HG03280 (cell line): ENCODE measurements around the gene HCST.

Source experiments
- ATAC-seq: cut with Tn5 transposase; IDR thresholded peaks from one replicate; pipeline ENCODE4 v1.9.1; 2021; ENCODE audit warnings: mild to moderate bottlenecking, moderate library complexity; ENCODE audit not compliant: unreplicated experiment

The HCST gene

DNA sequence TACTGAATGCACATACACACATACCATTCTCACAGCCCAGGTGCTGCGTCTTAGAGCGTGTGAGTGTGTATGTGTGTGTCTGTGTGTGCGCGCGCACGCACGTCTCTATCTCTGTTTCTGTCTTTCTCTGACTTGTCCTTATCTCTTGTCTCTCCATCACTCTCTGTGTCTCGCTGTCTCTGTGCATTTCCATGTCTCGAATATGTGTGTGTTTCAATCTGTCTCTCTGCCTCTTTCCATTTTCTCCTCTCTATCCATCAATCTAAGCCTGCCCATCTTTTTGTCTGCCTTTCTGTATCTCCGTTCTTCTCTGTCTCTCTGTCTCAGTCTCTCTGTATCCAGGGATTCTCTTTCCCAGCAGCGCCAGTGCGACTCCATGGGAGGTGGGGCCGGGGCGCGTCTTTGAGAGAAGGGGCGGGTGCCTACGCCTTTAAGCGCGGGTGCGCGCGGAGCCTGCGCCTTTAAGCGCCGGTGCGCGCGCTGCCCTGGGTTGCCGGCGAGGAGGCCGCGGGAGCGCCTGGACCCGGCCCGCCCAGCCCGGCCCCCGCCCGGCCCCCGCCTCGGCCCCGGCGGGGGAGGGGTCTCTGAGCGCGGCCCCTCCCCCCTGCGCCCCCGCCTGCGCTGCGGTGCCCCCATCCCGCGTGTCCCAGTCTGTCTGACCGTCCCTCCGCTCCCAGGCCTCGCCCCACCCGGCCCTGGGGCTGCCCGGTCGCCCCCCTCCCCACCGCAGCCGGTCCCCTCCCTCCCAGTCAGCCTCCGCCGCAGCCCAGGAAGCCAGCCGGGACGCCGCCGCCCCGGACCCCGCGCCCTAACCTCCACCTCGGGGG, 33.8 kb downstream of the HCST start, which contains the start of gene LRFN3:
Gene LRFN3, plus strand, starts transcription at position 464 of the 827 bp plus-strand sequence. CDS start 3,052 bp downstream, outside the sequence.
- no peak for ATAC-seq

- no peak for ATAC-seq
Observed at GRCh38 chr19:35936738-35937268, 34.5 kb downstream of the HCST start.

- no peak for ATAC-seq
Observed at GRCh38 chr19:35937345-35938281, 35.3 kb downstream of the HCST start.

GRCh38 chr19:35938282-35939224, 36.2 kb downstream of the HCST start:
- ATAC-seq: no peak

DNA sequence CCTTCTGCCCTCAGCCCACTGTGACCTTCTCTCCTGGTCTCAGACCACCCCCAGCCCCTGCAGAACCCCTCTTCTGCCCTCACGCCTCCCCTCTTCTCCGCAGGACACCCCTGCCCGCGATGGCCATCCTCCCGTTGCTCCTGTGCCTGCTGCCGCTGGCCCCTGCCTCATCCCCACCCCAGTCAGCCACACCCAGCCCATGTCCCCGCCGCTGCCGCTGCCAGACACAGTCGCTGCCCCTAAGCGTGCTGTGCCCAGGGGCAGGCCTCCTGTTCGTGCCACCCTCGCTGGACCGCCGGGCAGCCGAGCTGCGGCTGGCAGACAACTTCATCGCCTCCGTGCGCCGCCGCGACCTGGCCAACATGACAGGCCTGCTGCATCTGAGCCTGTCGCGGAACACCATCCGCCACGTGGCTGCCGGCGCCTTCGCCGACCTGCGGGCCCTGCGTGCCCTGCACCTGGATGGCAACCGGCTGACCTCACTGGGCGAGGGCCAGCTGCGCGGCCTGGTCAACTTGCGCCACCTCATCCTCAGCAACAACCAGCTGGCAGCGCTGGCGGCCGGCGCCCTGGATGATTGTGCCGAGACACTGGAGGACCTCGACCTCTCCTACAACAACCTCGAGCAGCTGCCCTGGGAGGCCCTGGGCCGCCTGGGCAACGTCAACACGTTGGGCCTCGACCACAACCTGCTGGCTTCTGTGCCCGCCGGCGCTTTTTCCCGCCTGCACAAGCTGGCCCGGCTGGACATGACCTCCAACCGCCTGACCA, 37.2 kb downstream of the HCST start:
- no peak for ATAC-seq

DNA sequence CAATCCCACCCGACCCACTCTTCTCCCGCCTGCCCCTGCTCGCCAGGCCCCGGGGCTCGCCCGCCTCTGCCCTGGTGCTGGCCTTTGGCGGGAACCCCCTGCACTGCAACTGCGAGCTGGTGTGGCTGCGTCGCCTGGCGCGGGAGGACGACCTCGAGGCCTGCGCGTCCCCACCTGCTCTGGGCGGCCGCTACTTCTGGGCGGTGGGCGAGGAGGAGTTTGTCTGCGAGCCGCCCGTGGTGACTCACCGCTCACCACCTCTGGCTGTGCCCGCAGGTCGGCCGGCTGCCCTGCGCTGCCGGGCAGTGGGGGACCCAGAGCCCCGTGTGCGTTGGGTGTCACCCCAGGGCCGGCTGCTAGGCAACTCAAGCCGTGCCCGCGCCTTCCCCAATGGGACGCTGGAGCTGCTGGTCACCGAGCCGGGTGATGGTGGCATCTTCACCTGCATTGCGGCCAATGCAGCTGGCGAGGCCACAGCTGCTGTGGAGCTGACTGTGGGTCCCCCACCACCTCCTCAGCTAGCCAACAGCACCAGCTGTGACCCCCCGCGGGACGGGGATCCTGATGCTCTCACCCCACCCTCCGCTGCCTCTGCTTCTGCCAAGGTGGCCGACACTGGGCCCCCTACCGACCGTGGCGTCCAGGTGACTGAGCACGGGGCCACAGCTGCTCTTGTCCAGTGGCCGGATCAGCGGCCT, 37.9 kb downstream of the HCST start:
- ATAC-seq: no peak

GRCh38 chr19:35940839-35941238, 38.5 kb downstream of the HCST start:
- no peak for ATAC-seq

GRCh38 chr19:35942235-35942634, 39.9 kb downstream of the HCST start:
- no peak for ATAC-seq

GRCh38 chr19:35943321-35944301, 41.3 kb downstream of the HCST start:
- ATAC-seq: no peak

DNA sequence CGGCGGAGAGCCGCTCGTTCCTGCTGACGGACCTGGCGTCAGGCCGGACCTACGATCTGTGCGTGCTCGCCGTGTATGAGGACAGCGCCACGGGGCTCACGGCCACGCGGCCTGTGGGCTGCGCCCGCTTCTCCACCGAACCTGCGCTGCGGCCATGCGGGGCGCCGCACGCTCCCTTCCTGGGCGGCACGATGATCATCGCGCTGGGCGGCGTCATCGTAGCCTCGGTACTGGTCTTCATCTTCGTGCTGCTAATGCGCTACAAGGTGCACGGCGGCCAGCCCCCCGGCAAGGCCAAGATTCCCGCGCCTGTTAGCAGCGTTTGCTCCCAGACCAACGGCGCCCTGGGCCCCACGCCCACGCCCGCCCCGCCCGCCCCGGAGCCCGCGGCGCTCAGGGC, 42.2 kb downstream of the HCST start:
- no peak for ATAC-seq

DNA sequence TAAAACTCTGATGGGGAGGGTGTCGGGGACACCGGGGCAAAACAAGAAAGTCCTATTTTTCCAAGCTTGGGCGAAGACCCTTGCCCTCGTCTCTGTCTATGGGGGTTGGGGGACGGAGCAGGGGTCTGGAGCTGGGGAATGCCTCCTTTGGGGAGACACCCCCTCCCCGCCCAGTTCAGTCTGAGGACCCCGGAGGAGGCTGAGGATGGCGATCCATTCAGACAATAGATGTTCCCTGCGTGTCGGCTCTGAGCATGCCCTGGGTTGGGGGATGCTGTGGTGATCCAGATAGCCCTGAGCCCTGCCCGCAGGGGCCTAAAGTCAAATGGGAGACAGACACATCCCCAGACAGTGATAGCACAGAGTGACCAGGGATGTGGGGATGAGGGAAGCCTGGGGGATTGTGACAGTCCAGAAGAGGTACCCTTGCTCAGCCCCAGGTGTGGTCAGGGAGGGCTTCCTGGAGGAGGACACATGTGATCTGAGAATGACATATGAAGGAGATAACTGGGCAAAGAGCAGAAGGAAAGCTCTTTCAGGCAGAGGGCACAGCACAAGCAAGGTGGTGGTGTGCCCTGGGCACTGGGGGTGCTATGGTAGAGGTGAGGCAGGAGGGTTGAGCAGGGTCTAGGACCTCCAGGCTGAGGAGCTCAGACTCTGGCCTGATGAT, 42.9 kb downstream of the HCST start:
- no peak for ATAC-seq

GRCh38 chr19:35946203-35946602, 43.9 kb downstream of the HCST start:
- no peak for ATAC-seq

GRCh38 chr19:35949131-35949530, 46.8 kb downstream of the HCST start:
- ATAC-seq: no peak
